HCT116 (cell line): ENCODE results near the gene FGF8. TPM values are rescaled to one million over a fixed set of nuclear protein-coding genes. Genes with fewer than 3 reads are reported as not detected.

Source experiments
- ATAC-seq: fragments of 200-7000 bp; cut with Tn5 transposase; 2 replicates; pipeline ENCODE4 v1.9.1; 2020; ENCODE audit warnings: mild to moderate bottlenecking, moderate library complexity
- BruUV-seq: library from RNA; stranded (reverse); fragments of 400-500 nt; replicated peaks from 2 replicates; lab custom pipeline; 2021; lab: Mats Ljungman, UMichigan
- CTCF ChIA-PET: fragments of 300-600 bp; sonication (Branson Sonifier 250); formaldehyde crosslinking; loops from one replicate; lab custom pipeline; 2021; ENCODE audit warnings: antibody characterized with exemption; lab: Charles Lee
- POLR2A ChIA-PET: fragments of 300-600, 350-600 bp; sonication (Branson Sonifier 250); formaldehyde crosslinking; loops from one replicate; lab custom pipeline; 2021; ENCODE audit warnings: antibody characterized with exemption; lab: Charles Lee
- RAD21 ChIA-PET, 2 experiments: fragments of 300-600 bp; sonication (Branson Sonifier 250); formaldehyde crosslinking; loops; one replicate each; lab custom pipeline; 2023; ENCODE audit warnings: low total read pairs in 2 of 2; ENCODE audit not compliant: uncharacterized antibody in 2 of 2, unreplicated experiment in 2 of 2, low non-redundant PET in 1 of 2; lab: Charles Lee
- DNase-seq: peaks from one replicate; pipeline ENCODE4 v3.0.0-alpha.2; 2010; ENCODE audit warnings: low read depth, low spot score
- H2AFZ ChIP-seq: fragments of 200-600 bp; shearing (Covaris generic), sonication (generic); 2 replicates; pipeline ENCODE4 v1.6.1; 2017; ENCODE audit warnings: low read depth, mixed run types, mixed read lengths, antibody characterized with exemption, low read length; ENCODE audit not compliant: poor library complexity, severe bottlenecking
- H3K27ac ChIP-seq: 2 replicates; pipeline ENCODE4 v1.5.1; 2012; ENCODE audit warnings: low read depth, low read length
- H3K27me3 ChIP-seq: fragments of 200-600 bp; sonication (generic); 2 replicates; pipeline ENCODE4 v1.6.1; 2016; ENCODE audit warnings: mixed run types, low read length, mixed read lengths; ENCODE audit not compliant: insufficient read depth
- H3K36me3 ChIP-seq, 2 experiments: fragments of 200-500 bp in 1 of 2; fragments of 200-600 bp in 1 of 2; sonication (Bioruptor generic) in 1 of 2; sonication (generic) in 1 of 2; 2 replicates each; pipeline versions ENCODE4 v1.5.1 to v1.6.1; 2014 to 2016; ENCODE audit warnings: low read length in 2 of 2, inconsistent platforms in 1 of 2, mixed read lengths in 1 of 2, mixed run types in 1 of 2; ENCODE audit not compliant: insufficient read depth in 2 of 2, control insufficient read depth in 1 of 2
- H3K4me1 ChIP-seq, 2 experiments: fragments of 200-600 bp in 1 of 2; sonication (generic) in 1 of 2; 2 replicates each; pipeline versions ENCODE4 v1.5.1 to v1.6.1; 2012 to 2017; ENCODE audit warnings: low read length in 2 of 2, inconsistent platforms in 1 of 2, mild to moderate bottlenecking in 1 of 2, mixed read lengths in 1 of 2, mixed run types in 1 of 2, moderate library complexity in 1 of 2; ENCODE audit not compliant: insufficient read depth in 2 of 2, control insufficient read depth in 1 of 2
- H3K4me2 ChIP-seq: fragments of 200-600 bp; sonication (generic); 2 replicates; pipeline ENCODE4 v1.6.1; 2017; ENCODE audit warnings: mixed run types, low read length, mixed read lengths
- H3K4me3 ChIP-seq, 2 experiments: fragments of 200-600 bp in 1 of 2; sonication (generic) in 1 of 2; replicated peaks in 1 of 2; 2 replicates each; pipeline ENCODE4 v1.5.1; 2011 to 2016; ENCODE audit warnings: low read length in 2 of 2, control low read depth in 1 of 2, low read depth in 1 of 2, mild to moderate bottlenecking in 1 of 2, mixed read lengths in 1 of 2, mixed run types in 1 of 2
- H3K79me2 ChIP-seq: fragments of 200-600 bp; sonication (generic); 2 replicates; pipeline ENCODE4 v1.6.1; 2017; ENCODE audit warnings: mild to moderate bottlenecking, mixed run types, low read length, moderate library complexity, mixed read lengths; ENCODE audit not compliant: insufficient read depth
- H3K9ac ChIP-seq: fragments of 200-600 bp; sonication (generic); 2 replicates; pipeline ENCODE4 v1.6.1; 2016; ENCODE audit warnings: low read length, mixed read lengths
- H3K9me2 ChIP-seq: fragments of 200-600 bp; sonication (generic), shearing (Covaris generic); 2 replicates; pipeline ENCODE4 v1.6.1; 2017; ENCODE audit warnings: mixed run types, mild to moderate bottlenecking, moderate library complexity; ENCODE audit not compliant: insufficient read depth
- H3K9me3 ChIP-seq, 2 experiments: fragments of 200-500 bp in 1 of 2; fragments of 200-600 bp in 1 of 2; sonication (Bioruptor generic) in 1 of 2; sonication (generic) in 1 of 2; 2 replicates each; pipeline ENCODE4 v1.6.1; 2014 to 2017; ENCODE audit warnings: low read length in 2 of 2, mixed read lengths in 2 of 2, inconsistent platforms in 1 of 2, low read depth in 1 of 2, mild to moderate bottlenecking in 1 of 2, mixed run types in 1 of 2, moderate library complexity in 1 of 2; ENCODE audit not compliant: control insufficient read depth in 1 of 2, insufficient read depth in 1 of 2
- H4K20me1 ChIP-seq: fragments of 200-600 bp; sonication (generic), shearing (Covaris generic); 2 replicates; pipeline ENCODE4 v1.6.1; 2017; ENCODE audit warnings: mixed run types, mild to moderate bottlenecking, moderate library complexity; ENCODE audit not compliant: insufficient read depth
- EZH2 ChIP-seq: fragments of 200-600 bp; sonication (generic); IDR thresholded peaks from 2 replicates; pipeline ENCODE4 v1.6.1; 2017; ENCODE audit warnings: antibody characterized with exemption, mixed run types
- JUND ChIP-seq: IDR thresholded peaks from 2 replicates; pipeline ENCODE4 v1.6.1; 2012
- RAD21 ChIP-seq: IDR thresholded peaks from 2 replicates; pipeline ENCODE4 v1.6.1; 2012; ENCODE audit warnings: low read depth, mild to moderate bottlenecking
- SIN3A ChIP-seq: IDR thresholded peaks from 2 replicates; pipeline ENCODE4 v1.6.1; 2012; ENCODE audit warnings: low read depth
- ZBTB33 ChIP-seq: IDR thresholded peaks from 2 replicates; pipeline ENCODE4 v1.6.1; 2011; ENCODE audit warnings: mild to moderate bottlenecking, low read length, moderate library complexity; ENCODE audit not compliant: insufficient replicate concordance; ENCODE audit errors: extremely low read depth
- ZNF274 ChIP-seq: fragments of 200-500 bp; sonication (Bioruptor generic); IDR thresholded peaks from 2 replicates; pipeline ENCODE4 v1.6.1; 2014; ENCODE audit warnings: mild to moderate bottlenecking, low read depth, low read length, inconsistent platforms
- intact Hi-C: fragments of 100-400 bp; cut with micrococcal nuclease; formaldehyde crosslinking; loops from 2 replicates; pipeline ENCODE4 v1.10.0; 2022
- total RNA-seq: library from RNA; stranded (reverse); gene quantifications from one replicate; pipeline ENCODE4 v1.2.1, GENCODE V29; 2021; ENCODE audit not compliant: unreplicated experiment
- TF ChIP-seq, protein P1 (sequence below): IDR thresholded peaks from 2 replicates; pipeline ENCODE4 v1.6.1; 2012; ENCODE audit warnings: low read depth

FGF8 gene
- total RNA-seq, 1 experiment from 2014 or later: 2.7 TPM

DNA sequence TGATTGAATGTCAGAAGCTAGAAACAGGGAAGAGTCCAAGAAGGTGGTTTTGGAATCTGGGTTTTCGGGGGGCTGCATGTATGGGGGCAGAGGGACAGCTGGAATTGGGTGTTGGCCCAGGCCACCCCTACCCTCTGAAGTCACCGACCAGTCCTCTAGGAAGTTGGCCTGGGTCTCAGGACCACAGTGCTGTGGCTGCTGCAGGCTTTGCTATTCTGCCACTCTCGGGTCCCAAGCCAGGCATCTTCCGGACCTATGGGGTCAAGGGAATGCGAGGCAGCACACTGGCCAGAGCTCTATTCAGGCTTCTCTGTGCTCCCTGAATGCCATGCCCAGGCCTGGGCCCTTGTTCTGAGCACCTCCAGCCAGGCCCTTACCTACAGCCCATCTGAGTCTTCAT lies 13.2 kb downstream of the FGF8 start:
- Histone ChIP-seq H3K9ac (no peak overlapping the region), H3K27ac (no peak overlapping the region), H3K9me2 (no peaks in the 10 kb centered on the region), H3K79me2 (no peaks in the 10 kb centered on the region), H3K36me3 (no peaks in the 10 kb centered on the region), H4K20me1 (no peaks in the 10 kb centered on the region), H3K9me3 (no peaks in the 10 kb centered on the region), H3K4me1 (no peaks in the 10 kb centered on the region; a peak in 1 of 4 replicates), H3K27me3 (peaks cover 11% of the 10 kb centered on the region; the same call in 1 of the 2 replicates), H3K4me2 (no peak overlapping the region), H3K4me3 (no peak overlapping the region), H2AFZ (no peak overlapping the region)
- DNase-seq: no peak
- intact Hi-C loops: no loop called here
- no peak for ATAC-seq
- CTCF ChIA-PET: interaction anchor here (1.2 to 1.6 kb wide), 2 partner anchors 19 to 160 kb away, joined by 3 to 4 read pairs; no protein-coding TSS in a partner anchor
- BruUV-seq: no TSS peak
- TF ChIP-seq EZH2 (no peak), ZNF274 (no peak), SIN3A (no peak), ZBTB33 (no peak), JUND (no peak), RAD21 (no peak)
- TF ChIP-seq, protein P1, sequence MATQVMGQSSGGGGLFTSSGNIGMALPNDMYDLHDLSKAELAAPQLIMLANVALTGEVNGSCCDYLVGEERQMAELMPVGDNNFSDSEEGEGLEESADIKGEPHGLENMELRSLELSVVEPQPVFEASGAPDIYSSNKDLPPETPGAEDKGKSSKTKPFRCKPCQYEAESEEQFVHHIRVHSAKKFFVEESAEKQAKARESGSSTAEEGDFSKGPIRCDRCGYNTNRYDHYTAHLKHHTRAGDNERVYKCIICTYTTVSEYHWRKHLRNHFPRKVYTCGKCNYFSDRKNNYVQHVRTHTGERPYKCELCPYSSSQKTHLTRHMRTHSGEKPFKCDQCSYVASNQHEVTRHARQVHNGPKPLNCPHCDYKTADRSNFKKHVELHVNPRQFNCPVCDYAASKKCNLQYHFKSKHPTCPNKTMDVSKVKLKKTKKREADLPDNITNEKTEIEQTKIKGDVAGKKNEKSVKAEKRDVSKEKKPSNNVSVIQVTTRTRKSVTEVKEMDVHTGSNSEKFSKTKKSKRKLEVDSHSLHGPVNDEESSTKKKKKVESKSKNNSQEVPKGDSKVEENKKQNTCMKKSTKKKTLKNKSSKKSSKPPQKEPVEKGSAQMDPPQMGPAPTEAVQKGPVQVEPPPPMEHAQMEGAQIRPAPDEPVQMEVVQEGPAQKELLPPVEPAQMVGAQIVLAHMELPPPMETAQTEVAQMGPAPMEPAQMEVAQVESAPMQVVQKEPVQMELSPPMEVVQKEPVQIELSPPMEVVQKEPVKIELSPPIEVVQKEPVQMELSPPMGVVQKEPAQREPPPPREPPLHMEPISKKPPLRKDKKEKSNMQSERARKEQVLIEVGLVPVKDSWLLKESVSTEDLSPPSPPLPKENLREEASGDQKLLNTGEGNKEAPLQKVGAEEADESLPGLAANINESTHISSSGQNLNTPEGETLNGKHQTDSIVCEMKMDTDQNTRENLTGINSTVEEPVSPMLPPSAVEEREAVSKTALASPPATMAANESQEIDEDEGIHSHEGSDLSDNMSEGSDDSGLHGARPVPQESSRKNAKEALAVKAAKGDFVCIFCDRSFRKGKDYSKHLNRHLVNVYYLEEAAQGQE: no peak
- POLR2A ChIA-PET: no interaction called here
- RAD21 ChIA-PET: no interaction called here
